ENCODE data around the gene TIAM1.

Gene TIAM1

DNA sequence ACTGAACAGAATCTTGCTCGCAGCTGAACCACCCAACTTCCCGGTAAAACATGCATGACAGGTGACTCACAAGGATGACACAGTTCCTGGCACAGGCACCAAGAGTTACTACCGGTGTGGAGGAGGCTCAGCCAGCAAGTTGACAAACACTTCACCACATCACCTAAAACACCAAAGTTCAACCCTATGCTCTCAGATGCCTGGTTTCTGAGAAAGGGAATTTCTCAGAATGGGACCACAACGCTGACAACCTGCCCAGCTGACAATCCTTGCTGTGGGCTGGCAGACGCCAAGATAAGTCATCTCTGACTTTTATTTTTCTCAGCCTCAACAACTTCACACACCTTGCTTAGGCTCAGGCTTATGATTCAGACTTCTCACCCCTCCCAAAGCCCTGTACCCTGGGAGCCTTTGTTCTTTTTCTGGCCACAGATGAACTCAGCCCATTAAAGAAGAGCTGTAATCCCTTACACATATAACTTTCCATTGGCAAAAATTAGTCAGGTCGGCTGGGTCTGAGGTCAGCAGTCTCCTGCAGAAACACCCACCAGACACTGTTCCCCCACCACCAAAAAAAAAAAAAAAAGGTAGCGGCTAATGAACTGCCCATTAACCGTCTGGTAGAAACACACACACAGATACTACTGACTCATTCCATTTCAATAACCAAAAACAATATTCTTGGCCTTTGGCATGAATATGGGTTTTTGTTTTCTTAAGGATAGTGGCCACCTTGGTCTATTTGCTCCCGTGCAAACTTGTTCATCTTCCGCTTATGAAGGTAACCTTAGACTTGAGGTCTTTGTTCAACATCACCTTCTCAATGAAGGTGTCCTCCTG lies 10.8 kb upstream of the TIAM1 start:
- peak; percentile 67 to 72 for DNase-seq (ENCODE audit: low read depth in 2 of 2)

DNA sequence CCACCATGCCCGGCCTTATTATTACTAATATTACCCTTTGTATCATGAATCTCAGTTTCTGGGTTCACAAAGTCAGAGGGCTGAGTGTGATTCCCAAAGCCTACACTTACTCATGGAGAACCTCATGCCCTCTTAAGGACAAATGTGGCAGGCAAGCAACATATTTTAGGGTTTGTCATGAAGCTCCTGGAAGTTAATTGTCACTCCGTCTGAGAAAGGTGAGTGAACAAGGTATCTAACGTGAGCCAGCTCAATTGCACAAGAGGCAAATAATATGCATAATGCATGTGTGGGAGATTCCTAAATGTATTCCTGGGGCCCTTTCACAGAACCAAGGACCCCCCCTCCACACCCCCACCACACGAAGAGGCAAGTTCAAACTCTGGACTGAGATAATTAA lies 10.1 kb upstream of the TIAM1 start:
- no peak for DNase-seq (ENCODE audit: low read depth in 2 of 2)

DNA sequence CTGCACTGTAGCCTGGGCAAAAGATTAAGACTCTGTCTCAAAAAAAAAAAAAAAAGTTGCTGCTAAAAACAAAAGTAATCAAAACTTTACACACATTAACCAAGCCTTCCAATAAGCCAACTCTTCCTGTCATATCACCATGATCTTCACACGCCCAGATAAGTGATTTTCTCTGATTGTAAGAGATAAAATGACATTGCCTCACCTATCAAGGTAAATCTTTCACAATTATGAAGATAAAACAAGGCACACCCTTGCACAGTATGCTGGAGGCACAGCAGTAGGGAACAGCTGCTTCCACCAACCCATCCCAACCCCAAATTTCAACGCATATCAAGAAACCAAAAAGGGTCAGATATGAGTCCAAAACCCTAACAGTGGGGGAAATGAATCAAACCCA lies 8.8 kb upstream of the TIAM1 start:
- no peak for DNase-seq (ENCODE audit: low read depth in 2 of 2)

DNA sequence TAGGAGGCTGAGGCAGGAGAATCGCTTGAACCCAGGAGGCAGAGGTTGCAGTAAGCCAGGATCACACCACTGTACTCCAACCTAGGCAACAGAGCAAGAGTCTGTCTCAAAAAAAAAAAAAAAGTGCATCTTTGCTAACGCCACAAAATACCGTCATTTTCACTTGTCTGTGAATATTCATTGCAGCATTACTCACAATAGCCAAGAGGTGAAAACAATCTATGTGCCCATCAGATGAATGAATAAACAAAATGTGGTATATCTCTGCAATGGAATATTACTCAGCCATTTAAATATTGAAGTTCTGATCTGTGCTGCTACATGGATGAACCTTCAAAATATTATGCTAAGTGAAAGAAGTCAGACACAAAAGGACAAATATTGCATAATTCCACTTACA lies 7.9 kb upstream of the TIAM1 start:
- DNase-seq (ENCODE audit: low read depth in 2 of 2): no peak

DNA sequence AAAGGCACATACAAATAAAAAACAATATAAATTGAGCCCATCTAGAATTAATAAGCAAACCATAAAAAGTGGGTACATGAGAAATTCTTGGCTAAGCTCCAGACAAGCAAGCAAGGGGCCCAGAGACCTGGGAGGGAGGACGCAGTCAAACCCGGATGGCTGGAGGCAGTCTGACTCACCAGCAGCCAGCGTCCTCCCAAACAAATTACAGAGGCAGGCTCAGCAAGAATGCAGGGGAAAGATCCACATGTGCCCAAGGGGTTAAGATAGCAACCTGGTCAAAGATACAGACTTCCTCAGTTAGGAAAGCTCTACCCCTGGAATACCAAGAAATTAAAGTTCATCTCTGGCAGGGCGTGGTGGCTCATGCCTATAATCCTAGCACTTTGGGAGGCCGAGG lies 7.4 kb upstream of the TIAM1 start:
- DNase-seq (ENCODE audit: low read depth in 2 of 2): no peak

DNA sequence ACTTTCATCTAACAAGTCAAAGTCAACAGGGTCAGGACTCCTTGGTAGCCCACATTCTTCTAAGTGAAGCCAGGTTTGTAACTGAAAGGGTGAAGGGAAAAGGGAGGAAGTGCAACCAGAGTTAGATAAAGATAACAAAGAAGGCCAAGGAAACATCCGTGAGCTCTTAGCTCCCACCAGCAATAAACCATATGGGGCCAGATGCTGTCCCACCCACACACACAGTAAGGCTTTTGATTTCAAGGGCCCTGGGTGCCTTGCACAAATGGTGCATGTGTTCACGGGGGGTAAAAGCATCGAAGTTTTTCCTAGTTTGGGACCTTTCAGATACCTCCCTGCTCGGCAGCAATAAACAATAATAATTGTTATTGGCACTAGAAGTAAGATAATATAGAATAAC lies 5.1 kb upstream of the TIAM1 start:
- no peak for DNase-seq (ENCODE audit: low read depth in 2 of 2)

DNA sequence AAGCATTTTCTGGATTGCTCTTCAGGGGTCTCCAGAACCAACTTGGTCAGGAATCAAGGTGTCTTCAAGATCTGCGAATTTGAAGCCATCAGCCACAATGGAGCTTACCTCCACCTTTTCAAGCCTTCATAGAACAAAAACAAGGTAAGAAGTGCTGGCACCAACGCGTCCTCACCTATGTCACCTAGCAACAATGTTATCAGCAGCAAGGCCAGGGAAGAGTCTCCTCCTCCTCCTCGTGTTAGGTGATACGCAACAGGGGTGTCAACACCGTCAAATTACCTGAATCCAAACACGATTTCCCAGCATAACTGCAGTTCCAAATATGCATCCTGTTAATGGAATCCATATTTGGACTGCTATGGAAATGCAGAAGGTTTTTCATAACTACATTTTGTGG lies 4.1 kb upstream of the TIAM1 start:
- no peak for DNase-seq (ENCODE audit: low read depth in 2 of 2)

DNA sequence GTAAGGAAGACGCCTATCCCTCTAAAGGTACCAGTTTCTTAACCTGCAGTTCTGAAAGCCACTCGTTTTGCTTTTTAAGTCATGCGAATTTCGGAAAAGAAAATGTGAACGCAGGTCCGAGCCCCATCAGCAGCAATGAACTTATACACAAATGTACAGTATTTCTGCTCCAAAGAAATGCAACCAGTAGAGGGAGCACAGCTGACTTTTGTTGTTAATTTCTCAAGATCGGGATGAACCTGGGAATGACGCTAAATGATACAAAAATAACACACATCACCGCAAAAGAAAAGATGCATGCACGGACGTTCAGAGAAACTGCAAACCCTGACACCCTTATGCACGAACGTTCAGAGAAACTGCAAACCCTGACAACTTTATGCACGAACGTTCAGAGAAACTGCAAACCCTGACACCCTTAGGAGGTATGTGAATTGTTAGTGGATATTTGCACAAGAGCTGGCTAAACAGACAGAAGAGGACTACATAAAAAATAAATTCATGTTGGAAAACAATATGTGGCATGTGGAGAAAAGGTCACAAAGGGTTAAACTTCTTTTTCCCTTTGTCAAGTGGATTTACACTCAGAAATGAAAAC lies 3.5 kb upstream of the TIAM1 start:
- no peak for DNase-seq (ENCODE audit: low read depth in 2 of 2)

DNA sequence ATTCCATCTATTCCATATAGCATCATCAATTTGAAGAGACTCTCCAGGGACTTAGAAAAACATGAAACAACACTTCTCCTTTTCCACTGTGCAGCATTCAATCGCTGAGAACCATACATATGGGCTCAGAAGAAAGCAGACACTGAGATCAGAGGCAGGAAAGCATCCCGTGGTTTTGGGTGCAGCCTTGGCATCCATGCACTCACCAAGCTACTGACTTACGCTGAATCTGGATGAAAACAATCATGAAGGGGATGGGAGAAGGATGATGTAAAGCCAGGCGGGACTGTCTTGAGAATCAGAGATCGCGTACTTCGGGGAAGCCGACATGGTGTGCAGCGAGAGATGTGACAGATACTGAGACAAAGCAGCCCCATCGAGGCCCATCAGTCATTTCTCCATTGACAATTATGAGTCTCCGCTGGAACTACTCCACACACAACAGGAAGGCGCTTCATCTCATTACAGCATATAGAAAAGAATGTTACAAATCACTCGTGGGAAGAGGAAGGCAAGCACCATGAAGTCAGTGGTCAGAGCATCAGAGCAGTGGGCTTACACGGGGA lies 2.3 kb upstream of the TIAM1 start:
- DNase-seq (ENCODE audit: low read depth in 2 of 2): no peak

DNA sequence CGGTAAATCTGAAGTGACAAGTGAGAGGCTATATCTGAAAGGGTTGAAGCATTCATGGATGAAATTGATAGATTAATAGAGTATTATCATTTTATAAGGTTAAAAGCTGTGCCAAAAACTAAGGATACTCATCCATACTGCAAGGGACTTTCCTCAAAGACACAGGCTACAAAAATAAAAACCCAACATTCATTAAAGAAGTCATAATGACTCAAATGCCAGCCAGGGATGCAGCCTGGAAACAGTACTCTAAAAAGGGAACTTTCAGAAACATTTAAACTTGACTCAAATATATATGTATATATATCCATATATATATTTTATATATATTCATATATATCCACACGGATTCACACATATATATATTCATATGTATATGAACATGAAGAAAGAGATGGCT lies 1.1 kb upstream of the TIAM1 start:
- no peak for DNase-seq (ENCODE audit: low read depth in 2 of 2)

DNA sequence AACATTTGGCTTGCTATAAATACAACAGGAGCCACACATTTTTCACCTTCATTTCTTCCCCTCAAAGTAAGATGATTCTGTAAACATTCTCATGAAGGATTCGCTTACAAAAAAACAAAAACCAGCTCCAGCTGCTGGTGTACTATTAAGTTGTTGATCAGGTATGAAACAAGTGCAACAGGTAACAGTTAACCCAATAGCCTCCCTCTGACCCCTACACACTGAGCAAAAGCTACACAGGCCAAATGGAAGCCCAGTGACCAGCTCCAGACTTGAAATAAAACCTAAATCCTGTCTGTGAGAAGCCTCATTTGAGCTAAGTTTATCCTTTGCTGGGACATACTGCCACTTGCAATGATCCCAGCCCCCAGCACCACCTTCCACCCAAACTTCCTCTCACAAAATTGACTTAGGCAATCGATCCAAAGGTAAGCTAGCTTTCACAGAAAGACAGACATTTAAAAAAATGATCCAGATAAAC lies 991 bp downstream of the TIAM1 start:
- DNase-seq (ENCODE audit: low read depth in 2 of 2): no peak

DNA sequence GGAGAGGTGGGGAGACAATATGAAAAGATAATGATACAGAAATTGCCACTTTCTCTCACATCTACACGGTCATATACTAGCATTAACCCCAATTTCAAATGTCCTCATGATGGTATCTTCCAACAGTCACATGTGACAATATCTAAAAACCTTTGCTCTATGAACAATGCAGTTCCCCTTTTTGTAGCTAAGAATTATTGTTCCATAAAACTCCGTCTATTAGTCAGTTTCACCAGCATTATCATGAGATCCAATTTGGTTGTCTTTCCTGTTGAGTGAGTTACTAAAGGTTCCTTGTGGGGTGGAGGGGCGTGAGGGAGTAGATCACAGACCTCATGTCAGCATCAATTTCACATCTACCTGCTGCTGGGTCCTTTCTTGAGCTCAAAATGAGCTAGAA lies 1.7 kb downstream of the TIAM1 start:
- no peak for DNase-seq (ENCODE audit: low read depth in 2 of 2)

DNA sequence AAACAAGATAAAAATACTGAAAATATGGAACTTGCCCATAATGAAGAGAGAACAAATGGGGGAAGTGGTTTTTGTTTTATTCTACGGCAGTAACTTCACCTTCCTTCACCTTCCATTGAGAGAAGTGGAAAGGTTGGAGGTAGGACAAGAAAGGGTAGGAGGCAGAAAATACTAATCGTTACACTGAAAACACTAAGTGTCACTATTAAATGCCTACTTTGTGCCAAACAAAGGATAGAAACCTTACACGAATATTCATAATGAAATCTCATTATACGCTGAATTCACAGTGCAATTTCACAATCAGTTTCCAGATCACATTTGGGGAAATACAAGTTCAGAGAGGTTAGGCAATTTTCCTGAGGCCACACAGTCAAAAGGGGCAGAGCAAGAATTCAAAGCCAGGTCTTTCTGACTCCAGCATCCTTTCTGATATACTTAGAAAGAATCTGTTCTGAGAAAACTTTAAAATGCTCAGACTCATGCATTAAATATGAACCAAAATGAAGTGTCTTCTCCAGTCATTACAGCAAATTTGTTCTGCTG lies 3.0 kb downstream of the TIAM1 start:
- no peak for DNase-seq (ENCODE audit: low read depth in 2 of 2)

DNA sequence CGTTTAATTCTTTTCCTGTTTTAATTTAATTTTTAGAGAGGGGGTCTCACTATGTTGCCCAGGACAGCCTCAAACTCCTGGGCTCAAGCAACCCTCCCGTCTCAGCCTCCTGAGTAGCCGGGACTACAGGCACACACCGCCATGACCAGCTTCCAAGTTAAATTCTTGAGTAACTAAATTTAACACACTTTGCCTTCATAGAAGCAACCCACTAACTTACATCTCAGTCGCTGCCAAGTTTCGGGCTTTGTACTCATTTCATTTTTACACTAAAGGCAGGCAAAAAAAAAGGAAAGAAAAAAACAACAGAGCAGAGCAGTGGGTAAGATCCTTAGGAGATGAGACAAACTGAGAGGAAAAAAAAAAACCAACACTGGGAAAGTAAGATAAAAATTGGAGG lies 3.5 kb downstream of the TIAM1 start:
- no peak for DNase-seq (ENCODE audit: low read depth in 2 of 2)

DNA sequence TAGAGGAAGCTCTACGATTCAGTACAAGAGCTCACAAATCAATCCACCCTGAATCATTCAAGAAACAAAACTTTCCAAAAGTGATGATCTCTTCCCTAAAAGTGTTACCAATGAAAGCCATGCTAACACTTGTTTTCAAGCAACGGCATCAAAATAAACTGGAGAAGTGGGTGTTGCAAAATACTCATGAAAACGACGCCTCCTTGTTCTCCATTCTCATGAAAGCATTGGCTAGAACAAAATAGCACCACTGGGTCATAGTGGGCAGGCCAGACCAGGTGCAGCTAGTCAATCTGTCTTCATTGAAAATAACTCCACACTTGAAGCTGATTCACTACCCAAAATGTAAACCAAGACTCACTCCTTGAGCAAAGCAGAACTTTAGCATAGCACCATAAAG lies 4.3 kb downstream of the TIAM1 start:
- no peak for DNase-seq (ENCODE audit: low read depth in 2 of 2)

DNA sequence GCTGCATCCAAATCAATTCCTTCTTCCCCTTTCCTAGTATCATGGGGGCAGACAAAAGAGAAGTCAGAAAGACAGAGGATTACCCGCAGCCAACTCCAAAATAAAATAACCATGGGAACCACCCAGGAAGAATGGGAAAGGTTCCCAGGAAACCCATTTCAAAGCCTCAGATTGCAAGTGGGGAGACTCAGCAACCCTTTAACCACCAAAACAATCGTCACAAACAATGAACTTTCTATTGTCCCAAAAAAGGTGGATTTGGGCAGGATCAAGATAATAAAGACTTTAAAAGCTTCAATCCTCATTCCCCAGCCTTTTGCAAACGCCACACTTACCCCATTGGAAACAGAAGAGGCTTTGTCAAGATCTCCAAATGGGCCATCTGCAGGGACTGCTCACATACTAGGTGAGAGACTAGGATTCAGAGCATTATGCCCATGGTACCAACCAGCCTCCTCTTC lies 5.1 kb downstream of the TIAM1 start:
- no peak for DNase-seq (ENCODE audit: low read depth in 2 of 2)

DNA sequence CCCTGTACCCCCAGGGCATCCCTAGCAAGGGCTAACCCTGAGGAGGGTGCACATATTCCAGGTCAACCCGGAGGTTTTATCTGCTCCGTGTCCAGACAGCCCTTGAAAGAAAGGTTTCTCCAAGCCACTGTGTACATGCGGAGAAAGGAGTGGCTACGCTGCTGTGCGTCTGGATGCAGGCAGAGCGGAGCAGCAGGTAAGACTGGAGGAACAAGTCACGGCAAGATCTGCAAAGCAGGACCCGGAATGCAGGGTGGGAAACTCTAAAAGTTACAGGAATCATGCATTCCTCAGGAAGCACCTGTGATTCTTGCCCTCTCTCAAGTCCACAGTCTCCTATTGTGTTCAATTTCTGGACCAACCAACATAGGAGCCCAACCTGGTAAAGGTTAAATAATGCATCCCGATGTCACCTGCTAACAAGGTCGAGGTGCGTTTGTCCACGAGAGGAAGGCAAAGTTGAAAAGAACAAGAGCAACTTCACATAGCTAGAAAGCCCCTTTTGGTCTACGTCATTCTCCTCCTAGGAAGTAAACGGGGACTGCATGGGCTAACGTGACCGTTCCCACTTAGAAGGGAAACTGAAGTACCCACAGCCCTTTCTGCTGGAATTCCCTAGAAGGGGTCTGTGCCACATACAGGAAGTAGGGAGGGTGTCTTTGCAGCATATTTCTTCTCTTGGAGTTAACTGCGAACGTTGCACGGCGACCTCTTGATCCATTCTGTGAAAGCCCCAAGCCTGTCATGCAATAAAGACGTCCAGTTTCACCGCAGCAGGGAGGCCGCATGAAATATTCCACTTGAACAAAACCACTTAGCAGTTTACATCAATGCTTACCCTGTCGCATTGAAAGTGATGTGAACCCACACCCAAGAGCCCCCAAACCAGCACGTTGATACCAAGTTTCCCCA lies 5.8 kb downstream of the TIAM1 start:
- DNase-seq (ENCODE audit: low read depth in 2 of 2): no peak

DNA sequence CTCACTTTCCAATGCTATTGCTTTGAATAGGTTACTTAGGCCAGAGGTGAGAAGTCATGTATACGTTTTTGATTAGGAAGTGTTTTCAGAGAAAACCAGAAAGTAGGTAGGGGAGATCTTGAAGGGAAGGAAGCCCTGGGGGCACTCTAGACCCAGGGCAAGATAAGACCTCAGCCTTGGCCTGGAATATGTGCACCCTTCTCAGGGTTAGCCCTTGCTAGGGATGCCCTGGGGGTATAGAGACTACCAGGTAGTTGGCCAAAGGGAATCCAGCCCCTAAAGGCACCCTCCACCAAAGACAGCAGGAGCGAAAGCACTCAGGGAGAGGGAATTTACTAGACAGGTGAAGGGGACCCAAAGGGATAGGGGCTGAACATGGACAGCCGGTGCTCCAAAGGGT lies 7.0 kb downstream of the TIAM1 start:
- DNase-seq (ENCODE audit: low read depth in 2 of 2): no peak

DNA sequence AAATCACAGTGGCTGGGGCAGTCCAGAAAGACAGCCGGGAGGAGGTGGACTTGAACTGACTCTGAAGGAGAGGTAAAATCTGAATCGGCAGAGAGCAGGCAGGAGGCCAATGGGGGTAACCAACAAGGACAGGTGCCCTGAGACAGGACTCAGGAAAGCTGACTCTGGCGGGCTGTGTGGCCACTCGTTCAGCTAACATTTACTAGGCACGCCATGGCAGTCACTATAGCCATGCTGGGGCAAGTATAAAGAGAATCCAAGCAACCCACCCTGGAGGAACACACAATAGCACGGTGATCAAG lies 7.4 kb downstream of the TIAM1 start:
- DNase-seq (ENCODE audit: low read depth in 2 of 2): no peak

DNA sequence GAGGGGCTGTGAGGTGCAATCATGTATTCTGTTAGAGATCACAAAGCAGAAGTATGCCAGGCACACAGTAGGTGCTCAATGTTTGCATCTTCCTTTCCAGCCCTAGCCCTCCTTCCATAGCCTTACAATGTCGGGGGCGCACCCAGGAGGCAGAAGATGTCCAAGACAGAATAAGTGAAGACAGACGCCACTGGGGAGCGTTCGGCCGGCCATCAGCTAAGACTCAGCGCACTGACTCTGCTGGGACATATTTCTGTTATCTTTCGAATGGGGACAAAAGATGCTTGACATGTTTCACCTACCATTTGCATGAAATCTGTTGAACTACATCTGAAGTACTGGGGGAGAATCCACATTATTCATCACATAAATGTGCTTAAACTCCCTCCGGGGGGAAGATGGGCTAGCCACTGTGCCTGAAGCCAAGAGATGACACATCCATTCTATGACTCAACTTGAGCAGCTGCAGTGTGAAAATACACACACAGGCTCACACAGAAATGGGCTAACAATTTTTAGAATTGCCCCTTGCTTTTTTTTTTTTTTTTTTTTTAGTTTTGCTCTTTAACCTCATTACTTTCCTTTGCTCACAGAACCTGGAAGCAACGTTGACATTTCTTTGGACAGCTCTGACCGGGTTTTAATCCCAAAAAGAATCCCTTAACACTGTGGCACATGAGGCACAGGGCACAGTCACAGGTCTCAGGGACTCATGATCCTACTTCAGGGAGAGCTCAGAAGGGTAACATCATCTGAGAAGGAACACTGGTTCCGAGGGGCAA lies 7.9 kb downstream of the TIAM1 start:
- no peak for DNase-seq (ENCODE audit: low read depth in 2 of 2)

DNA sequence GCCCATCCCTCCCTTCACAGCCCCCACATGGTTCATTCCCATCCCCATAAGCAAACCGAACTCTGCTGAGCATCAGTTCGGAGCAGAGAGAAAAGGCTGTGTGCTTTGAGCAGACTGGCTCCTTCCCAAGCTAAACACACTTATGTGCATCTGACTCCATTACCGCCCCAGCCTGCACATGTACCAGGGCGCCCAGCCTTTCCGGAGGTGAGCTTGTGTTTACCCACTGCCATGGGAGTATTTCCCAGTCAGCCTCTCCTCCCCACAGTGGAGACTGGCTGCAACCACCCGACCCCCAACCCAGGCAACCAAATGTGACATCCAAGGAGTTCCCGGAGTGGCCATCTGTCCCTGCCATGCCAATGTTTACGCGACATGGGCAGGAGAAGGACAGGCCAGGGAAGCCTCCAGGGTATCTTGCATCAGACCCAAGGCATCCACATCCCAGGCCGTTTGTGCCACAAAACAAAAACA lies 9.4 kb downstream of the TIAM1 start:
- no peak for DNase-seq (ENCODE audit: low read depth in 2 of 2)
